HUES48 (cell line): ENCODE results near the gene TOX2.

Source experiments
- H3K27ac ChIP-seq: one replicate; pipeline ENCODE4 v1.7.0; 2013; ENCODE audit warnings: low read depth, low read length, inconsistent platforms
- H3K27me3 ChIP-seq: 2 replicates; pipeline ENCODE4 v1.6.1; 2013; ENCODE audit warnings: mild to moderate bottlenecking, low read length; ENCODE audit not compliant: control insufficient read depth, insufficient read depth
- H3K36me3 ChIP-seq: 2 replicates; pipeline ENCODE4 v1.6.1; 2013; ENCODE audit warnings: low read length; ENCODE audit not compliant: control insufficient read depth, insufficient read depth
- H3K4me1 ChIP-seq: 2 replicates; pipeline ENCODE4 v1.6.1; 2013; ENCODE audit warnings: mild to moderate bottlenecking, low read length; ENCODE audit not compliant: control insufficient read depth, insufficient read depth
- H3K4me3 ChIP-seq: 2 replicates; pipeline ENCODE4 v1.5.1; 2013; ENCODE audit warnings: mild to moderate bottlenecking, low read depth, low read length
- H3K9ac ChIP-seq: 2 replicates; pipeline ENCODE4 v1.6.1; 2013; ENCODE audit warnings: mild to moderate bottlenecking, low read depth, low read length, moderate library complexity
- H3K9me3 ChIP-seq: 2 replicates; pipeline ENCODE4 v1.6.1; 2013; ENCODE audit warnings: low read length; ENCODE audit not compliant: control insufficient read depth, insufficient read depth

Gene TOX2

DNA sequence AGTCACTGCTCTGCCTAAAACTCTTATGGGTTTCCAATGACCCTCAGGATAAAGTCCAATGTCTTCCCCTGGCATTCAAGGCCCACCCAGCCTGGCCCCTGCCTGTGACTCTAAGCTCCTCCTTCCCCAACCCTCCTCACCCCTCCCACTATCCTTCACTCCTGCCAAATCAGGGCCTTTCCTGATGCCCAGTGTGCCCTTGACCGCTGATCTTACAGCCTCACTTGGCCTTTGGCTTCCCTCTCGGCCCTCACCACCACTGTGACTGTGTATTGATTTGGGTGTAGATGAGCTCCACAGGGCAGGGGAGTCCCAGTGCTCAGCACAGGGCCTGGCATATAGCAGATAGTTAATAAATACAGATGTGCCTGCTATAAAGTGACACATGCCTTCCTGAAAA lies 115.7 kb downstream of the TOX2 start:
- no peak overlapping the region for H3K9ac ChIP-seq
- no peak overlapping the region for H3K4me3 ChIP-seq
- no peaks in the 10 kb centered on the region for H3K4me1 ChIP-seq
- H3K27me3 ChIP-seq, result no peaks in the 10 kb centered on the region; the same call in 1 of the 2 replicates
- no peaks in the 10 kb centered on the region for H3K9me3 ChIP-seq
- no peaks in the 10 kb centered on the region for H3K36me3 ChIP-seq
- H3K27ac ChIP-seq, result no peak overlapping the region

GRCh38 chr20:44031001-44031574 lies 116.4 kb downstream of the TOX2 start:
- H3K4me1 ChIP-seq, result no peaks in the 10 kb centered on the region
- no peaks in the 10 kb centered on the region for H3K36me3 ChIP-seq
- H3K4me3 ChIP-seq, result no peak overlapping the region
- H3K27me3 ChIP-seq, result no peaks in the 10 kb centered on the region; the same call in 1 of the 2 replicates
- H3K27ac ChIP-seq, result no peak overlapping the region
- no peak overlapping the region for H3K9ac ChIP-seq
- H3K9me3 ChIP-seq, result no peaks in the 10 kb centered on the region

DNA sequence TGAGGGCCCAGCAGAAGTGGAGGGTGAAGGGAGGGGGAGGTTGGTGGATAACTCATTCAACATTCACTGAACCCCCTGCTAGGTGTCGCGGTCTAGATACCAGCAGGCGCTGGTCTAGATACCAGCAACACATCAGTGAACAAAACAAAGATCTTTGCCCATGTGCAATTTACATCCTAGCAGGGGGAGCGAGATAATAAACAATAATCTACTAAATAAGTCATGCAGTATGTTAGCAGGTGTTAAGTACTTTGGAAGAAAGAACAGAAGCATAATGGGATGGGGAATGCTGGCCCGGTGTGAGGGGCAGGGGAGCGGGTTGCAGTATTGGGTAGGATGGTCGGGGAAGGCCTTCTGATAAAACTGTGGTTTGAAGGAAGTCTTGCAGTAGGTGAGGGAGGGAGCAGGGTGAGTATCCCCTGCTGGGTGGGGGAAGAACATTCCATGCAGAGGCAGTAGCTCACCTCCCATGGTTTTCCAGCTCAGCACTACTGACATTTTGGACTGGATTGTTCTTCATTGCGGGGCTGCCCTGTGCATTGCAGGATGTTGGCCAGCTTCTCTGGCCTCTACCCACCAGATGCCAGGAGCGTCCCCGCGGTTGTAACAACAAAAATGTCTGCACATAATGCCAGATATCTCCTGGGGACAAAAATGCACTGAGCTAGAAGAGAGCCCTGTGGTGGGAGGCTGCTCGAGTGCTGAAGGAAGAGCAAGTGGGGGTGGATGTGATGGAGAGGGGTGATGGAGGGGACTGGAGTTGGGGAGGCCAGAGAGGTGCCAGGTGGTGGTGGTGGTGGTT lies 117.3 kb downstream of the TOX2 start:
- no peaks in the 10 kb centered on the region for H3K36me3 ChIP-seq
- H3K9me3 ChIP-seq, result no peaks in the 10 kb centered on the region
- no peak overlapping the region for H3K4me3 ChIP-seq
- no peak overlapping the region for H3K9ac ChIP-seq
- no peaks in the 10 kb centered on the region for H3K4me1 ChIP-seq
- no peak overlapping the region for H3K27ac ChIP-seq
- no peaks in the 10 kb centered on the region; the same call in 1 of the 2 replicates for H3K27me3 ChIP-seq

DNA sequence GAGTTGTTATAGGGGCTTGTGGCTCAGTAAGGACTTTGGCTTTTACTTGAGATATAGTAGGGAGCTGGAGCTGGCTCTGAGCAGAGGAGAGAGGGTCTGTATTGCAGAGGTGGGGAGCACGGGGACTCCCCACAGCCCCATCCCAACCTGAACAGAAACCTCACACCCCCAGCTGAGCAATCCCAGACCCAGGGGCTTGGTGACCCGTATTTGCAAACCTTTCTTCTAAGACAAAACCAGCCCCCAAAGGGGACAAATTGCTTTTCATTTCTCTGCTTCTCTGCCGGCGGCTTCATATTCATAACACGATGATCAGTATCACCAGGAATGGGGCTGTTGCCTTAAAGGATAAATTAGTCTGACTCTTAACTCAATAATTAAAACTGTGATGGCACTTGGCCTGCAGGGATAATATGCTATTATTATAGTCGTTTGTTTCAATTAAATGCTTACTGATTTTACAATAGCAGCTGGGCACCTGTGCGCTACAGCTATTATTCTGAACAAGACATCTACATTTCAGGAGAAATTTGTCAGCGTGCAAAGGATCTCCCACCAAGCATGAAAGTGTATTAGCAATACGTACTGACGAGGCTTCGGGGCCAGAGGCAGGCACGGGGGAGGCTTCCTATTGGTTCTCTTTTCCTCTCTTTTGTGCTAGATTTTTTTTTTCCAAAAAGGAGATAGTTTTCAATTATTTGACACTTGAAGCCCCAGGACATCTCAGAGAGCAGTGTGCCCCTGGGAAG lies 118.1 kb downstream of the TOX2 start:
- H3K36me3 ChIP-seq, result no peaks in the 10 kb centered on the region
- H3K27ac ChIP-seq, result no peak overlapping the region
- no peak overlapping the region for H3K4me3 ChIP-seq
- no peak overlapping the region for H3K9ac ChIP-seq
- H3K27me3 ChIP-seq, result no peaks in the 10 kb centered on the region; the same call in 1 of the 2 replicates
- no peaks in the 10 kb centered on the region for H3K4me1 ChIP-seq
- H3K9me3 ChIP-seq, result no peaks in the 10 kb centered on the region

GRCh38 chr20:44033344-44033743 lies 118.7 kb downstream of the TOX2 start:
- Histone ChIP-seq H3K36me3 (no peaks in the 10 kb centered on the region), H3K4me1 (no peaks in the 10 kb centered on the region), H3K9me3 (no peaks in the 10 kb centered on the region), H3K9ac (no peak overlapping the region), H3K27me3 (no peaks in the 10 kb centered on the region; the same call in 1 of the 2 replicates), H3K27ac (no peak overlapping the region), H3K4me3 (no peak overlapping the region)

GRCh38 chr20:44033873-44034272 lies 119.2 kb downstream of the TOX2 start:
- no peak overlapping the region for H3K9ac ChIP-seq
- H3K4me1 ChIP-seq, result no peaks in the 10 kb centered on the region
- H3K4me3 ChIP-seq, result no peak overlapping the region

GRCh38 chr20:44034451-44034850 lies 119.8 kb downstream of the TOX2 start:
- H3K36me3 ChIP-seq, result no peaks in the 10 kb centered on the region
- H3K4me3 ChIP-seq, result no peak overlapping the region
- H3K9me3 ChIP-seq, result no peaks in the 10 kb centered on the region
- H3K27me3 ChIP-seq, result no peaks in the 10 kb centered on the region
- no peak overlapping the region for H3K9ac ChIP-seq
- no peak overlapping the region for H3K27ac ChIP-seq
- no peaks in the 10 kb centered on the region for H3K4me1 ChIP-seq

More at GRCh38 chr20:44033873-44034272, 119.2 kb downstream of the TOX2 start:
- H3K9me3 ChIP-seq, result no peaks in the 10 kb centered on the region
- no peaks in the 10 kb centered on the region for H3K36me3 ChIP-seq
- no peak overlapping the region for H3K27ac ChIP-seq
- no peaks in the 10 kb centered on the region; the same call in 1 of the 2 replicates for H3K27me3 ChIP-seq

- H3K27me3 ChIP-seq, result no peaks in the 10 kb centered on the region
- no peaks in the 10 kb centered on the region for H3K4me1 ChIP-seq
- no peak overlapping the region for H3K9ac ChIP-seq
- H3K4me3 ChIP-seq, result no peak overlapping the region
- no peaks in the 10 kb centered on the region for H3K9me3 ChIP-seq
- no peaks in the 10 kb centered on the region for H3K36me3 ChIP-seq
- H3K27ac ChIP-seq, result no peak overlapping the region
Observed at GRCh38 chr20:44034965-44035635, 120.4 kb downstream of the TOX2 start.

- H3K9ac ChIP-seq, result no peak overlapping the region
- no peaks in the 10 kb centered on the region for H3K9me3 ChIP-seq
- H3K27ac ChIP-seq, result no peak overlapping the region
- no peaks in the 10 kb centered on the region for H3K4me1 ChIP-seq
- H3K4me3 ChIP-seq, result no peak overlapping the region
- no peaks in the 10 kb centered on the region for H3K36me3 ChIP-seq
- H3K27me3 ChIP-seq, result no peaks in the 10 kb centered on the region
Observed at GRCh38 chr20:44035924-44036323, 121.3 kb downstream of the TOX2 start.

GRCh38 chr20:44036441-44036840 lies 121.8 kb downstream of the TOX2 start:
- Histone ChIP-seq H3K9ac (no peak overlapping the region), H3K27ac (no peak overlapping the region), H3K4me3 (no peak overlapping the region), H3K4me1 (no peaks in the 10 kb centered on the region), H3K36me3 (no peaks in the 10 kb centered on the region), H3K27me3 (no peaks in the 10 kb centered on the region), H3K9me3 (no peaks in the 10 kb centered on the region)
